ENCODE measurements around the gene PIK3CD.

The PIK3CD gene

GRCh38 chr1:9731561-9731960 lies 80.0 kb downstream of the PIK3CD start:
- H3K27me3 ChIP-seq (ENCODE audit: insufficient read depth, low read depth, severe bottlenecking), result no peaks in the 10 kb centered on the region
- no peak overlapping the region for H3K4me3 ChIP-seq (ENCODE audit: low read depth, low read length)
- TF ChIP-seq, protein P1, sequence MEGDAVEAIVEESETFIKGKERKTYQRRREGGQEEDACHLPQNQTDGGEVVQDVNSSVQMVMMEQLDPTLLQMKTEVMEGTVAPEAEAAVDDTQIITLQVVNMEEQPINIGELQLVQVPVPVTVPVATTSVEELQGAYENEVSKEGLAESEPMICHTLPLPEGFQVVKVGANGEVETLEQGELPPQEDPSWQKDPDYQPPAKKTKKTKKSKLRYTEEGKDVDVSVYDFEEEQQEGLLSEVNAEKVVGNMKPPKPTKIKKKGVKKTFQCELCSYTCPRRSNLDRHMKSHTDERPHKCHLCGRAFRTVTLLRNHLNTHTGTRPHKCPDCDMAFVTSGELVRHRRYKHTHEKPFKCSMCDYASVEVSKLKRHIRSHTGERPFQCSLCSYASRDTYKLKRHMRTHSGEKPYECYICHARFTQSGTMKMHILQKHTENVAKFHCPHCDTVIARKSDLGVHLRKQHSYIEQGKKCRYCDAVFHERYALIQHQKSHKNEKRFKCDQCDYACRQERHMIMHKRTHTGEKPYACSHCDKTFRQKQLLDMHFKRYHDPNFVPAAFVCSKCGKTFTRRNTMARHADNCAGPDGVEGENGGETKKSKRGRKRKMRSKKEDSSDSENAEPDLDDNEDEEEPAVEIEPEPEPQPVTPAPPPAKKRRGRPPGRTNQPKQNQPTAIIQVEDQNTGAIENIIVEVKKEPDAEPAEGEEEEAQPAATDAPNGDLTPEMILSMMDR (IDR thresholded peaks at IDR 0.05; ENCODE audit: low read depth, low read length), result no peak
- no peak for DNase-seq
- H3K36me3 ChIP-seq, result peaks cover 96% of the 10 kb centered on the region
- H3K27ac ChIP-seq, result no peak overlapping the region
- H3K9me3 ChIP-seq (ENCODE audit: severe bottlenecking), result no peaks in the 10 kb centered on the region

- peaks cover 98% of the 10 kb centered on the region for H3K36me3 ChIP-seq
- TF ChIP-seq, protein P1 (IDR thresholded peaks at IDR 0.05; ENCODE audit: low read depth, low read length), result no peak
- DNase-seq, result no peak
- H3K27me3 ChIP-seq (ENCODE audit: insufficient read depth, low read depth, severe bottlenecking), result no peaks in the 10 kb centered on the region
- H3K4me3 ChIP-seq (ENCODE audit: low read depth, low read length), result no peak overlapping the region
- H3K9me3 ChIP-seq (ENCODE audit: severe bottlenecking), result no peaks in the 10 kb centered on the region
- no peak overlapping the region for H3K27ac ChIP-seq
These were observed 80.8 kb downstream of the PIK3CD start for GRCh38 chr1:9732123-9732971.

- no peak for DNase-seq
- H3K27me3 ChIP-seq (ENCODE audit: insufficient read depth, low read depth, severe bottlenecking), result no peaks in the 10 kb centered on the region
- no peak overlapping the region for H3K27ac ChIP-seq
- H3K36me3 ChIP-seq, result peaks cover 98% of the 10 kb centered on the region
- H3K4me3 ChIP-seq (ENCODE audit: low read depth, low read length), result no peak overlapping the region
- TF ChIP-seq, protein P1 (IDR thresholded peaks at IDR 0.05; ENCODE audit: low read depth, low read length), result no peak
- H3K9me3 ChIP-seq (ENCODE audit: severe bottlenecking), result no peaks in the 10 kb centered on the region
These were observed 81.7 kb downstream of the PIK3CD start for GRCh38 chr1:9733160-9733789.

DNA sequence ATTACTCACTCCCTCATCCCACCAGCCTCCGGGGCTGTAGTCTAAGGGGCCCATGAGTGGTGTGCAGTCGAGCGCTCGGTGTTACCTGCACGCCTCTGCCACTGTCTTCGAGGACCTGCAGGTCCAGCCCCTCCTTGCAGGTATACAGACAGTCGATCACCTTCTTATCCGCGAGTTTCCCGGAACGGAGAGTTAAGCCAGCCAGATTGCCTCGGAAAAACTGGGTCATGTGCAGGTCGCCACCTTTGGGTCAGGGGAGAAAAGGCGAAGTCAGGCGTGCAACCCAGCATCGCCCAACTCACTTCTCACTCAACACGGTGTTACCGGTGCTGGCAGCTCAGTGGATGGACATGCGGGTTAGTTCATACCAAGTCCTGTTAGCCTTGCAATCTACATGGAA lies 84.3 kb downstream of the PIK3CD start:
- H3K27me3 ChIP-seq (ENCODE audit: insufficient read depth, low read depth, severe bottlenecking), result no peaks in the 10 kb centered on the region
- H3K4me3 ChIP-seq (ENCODE audit: low read depth, low read length), result no peak overlapping the region
- no peak overlapping the region for H3K27ac ChIP-seq
- no peaks in the 10 kb centered on the region for H3K9me3 ChIP-seq (ENCODE audit: severe bottlenecking)
- TF ChIP-seq, protein P1 (IDR thresholded peaks at IDR 0.05; ENCODE audit: low read depth, low read length), result peak; percentile 19; the same call in 1 of the 2 replicates
- no peak for DNase-seq
- H3K36me3 ChIP-seq, result peaks cover 99% of the 10 kb centered on the region

DNA sequence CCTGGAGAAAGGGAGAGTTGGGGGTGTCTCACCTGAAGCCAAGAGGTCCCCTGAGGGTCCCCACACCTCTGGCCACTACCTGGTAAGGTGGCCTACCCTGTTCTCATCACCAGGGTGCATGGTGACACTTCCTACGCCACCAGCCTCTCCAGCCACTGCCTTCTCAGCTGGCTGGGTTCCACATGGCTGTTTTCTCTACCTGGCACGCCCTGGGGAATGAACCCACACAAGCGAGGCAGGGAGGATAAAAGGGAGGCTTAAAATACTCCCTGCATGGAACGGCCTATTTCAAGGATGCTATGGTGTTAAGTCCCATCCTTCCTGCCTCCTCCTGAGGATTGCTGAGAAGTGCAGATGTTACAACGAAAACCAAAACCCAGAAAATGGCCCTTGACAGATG lies 84.7 kb downstream of the PIK3CD start:
- no peak for DNase-seq
- Histone ChIP-seq H3K27ac (no peak overlapping the region), H3K4me3 (ENCODE audit: low read depth, low read length) (no peak overlapping the region), H3K9me3 (ENCODE audit: severe bottlenecking) (no peaks in the 10 kb centered on the region), H3K36me3 (peaks cover 99% of the 10 kb centered on the region), H3K27me3 (ENCODE audit: insufficient read depth, low read depth, severe bottlenecking) (no peaks in the 10 kb centered on the region)
- TF ChIP-seq, protein P1 (IDR thresholded peaks at IDR 0.05; ENCODE audit: low read depth, low read length), result no peak

Measured in WERI-Rb-1 (cell line).